Measurements from ENCODE around the gene GAGE13.
"Not testable (repeated sequence)": the region's sequence is repeated elsewhere in the genome, so short reads cannot be mapped to it uniquely, and the experiment has no call there.

The GAGE13 gene

DNA sequence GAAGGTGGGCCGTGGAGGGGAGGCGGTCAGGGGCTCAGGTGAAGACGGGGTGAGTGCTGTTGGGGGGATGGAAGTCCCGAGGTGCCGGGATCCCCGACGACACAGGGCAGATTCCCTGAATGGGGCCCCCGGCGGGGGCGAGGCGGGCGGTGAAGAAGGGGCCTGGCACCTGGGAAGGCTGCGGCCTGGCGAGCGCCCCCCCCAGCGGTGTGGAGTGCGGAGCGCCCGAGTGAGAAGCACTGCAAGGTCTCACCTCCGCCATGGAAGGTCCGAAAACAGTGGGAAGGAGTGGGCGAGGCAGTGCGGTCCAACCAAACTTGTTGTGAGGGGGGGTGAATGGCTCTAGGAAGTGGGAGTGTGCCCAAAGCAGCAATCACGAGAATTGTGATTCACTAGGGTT, 10.1 kb downstream of the GAGE13 start:
- not testable (repeated sequence) for DNase-seq

DNA sequence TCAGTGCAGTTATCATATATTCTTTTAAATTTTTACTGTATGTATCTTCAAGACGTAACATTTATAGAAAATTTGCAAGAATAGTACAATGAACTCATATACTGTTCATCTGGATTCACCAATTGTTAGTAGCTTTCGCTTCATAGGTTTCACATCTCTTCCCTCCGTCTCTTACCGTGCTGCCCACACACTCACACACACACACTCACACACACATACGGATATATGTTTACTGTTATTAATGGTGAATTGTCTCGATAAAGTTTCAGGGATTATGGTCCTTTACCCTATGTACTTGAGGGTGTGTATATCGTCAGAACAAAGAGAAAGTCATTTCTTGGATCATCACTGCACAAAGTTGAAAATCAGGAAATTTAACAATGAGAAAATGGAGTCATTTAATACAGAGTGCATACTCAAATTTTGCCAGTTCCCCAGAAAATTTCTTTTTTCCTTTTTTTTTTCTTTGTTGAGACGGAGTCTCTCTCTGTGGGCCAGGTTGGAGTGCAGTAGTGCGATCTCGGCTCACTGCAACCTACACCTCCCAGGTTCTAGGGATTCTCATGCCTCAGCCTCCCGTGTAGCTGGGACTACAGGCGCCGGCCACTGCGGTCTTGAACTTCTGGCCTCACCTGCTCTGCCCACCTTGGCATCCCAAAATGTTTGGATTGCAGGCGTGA, 13.3 kb downstream of the GAGE13 start:
- DNase-seq: not testable (repeated sequence)

DNA sequence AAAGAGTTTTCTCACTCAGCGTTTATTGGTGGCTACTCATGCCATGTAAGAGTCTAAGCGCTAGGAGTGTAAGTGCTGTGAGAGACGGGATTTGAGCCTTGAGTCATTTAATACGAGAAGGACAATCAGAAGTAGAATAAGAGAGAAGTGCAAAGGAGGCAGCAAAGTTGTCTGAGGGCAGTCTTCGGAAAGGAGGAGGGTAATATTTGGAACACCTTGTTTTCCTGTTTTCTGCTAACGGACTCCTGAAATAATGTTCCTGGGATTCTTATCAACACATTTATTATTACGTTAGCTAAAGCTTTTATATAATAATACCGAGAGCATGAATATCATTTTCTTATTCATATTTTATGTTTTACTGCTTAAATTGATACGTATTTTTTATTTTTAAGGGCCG, 14.0 kb downstream of the GAGE13 start:
- DNase-seq: not testable (repeated sequence)

DNA sequence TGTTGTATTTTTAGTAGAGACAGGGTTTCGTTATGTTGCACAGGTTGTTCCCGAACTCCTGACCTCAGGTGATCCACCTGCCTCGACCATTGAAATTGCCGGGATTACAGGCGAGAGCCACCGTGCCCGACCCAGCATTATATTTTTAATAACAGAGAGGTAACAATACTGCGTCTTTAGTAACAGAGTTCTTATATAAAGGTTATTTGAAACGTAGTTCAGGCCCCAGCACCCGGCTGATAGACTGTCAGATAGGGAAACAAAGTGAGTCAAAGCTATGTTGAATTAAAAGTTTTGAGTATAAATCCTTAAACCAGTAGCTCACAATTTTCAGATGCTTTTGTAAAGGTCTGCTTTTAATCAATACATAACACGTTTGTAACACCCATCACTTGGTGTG, 14.8 kb downstream of the GAGE13 start:
- not testable (repeated sequence) for DNase-seq
